ENCODE measurements around the gene IVL.

The IVL gene

DNA sequence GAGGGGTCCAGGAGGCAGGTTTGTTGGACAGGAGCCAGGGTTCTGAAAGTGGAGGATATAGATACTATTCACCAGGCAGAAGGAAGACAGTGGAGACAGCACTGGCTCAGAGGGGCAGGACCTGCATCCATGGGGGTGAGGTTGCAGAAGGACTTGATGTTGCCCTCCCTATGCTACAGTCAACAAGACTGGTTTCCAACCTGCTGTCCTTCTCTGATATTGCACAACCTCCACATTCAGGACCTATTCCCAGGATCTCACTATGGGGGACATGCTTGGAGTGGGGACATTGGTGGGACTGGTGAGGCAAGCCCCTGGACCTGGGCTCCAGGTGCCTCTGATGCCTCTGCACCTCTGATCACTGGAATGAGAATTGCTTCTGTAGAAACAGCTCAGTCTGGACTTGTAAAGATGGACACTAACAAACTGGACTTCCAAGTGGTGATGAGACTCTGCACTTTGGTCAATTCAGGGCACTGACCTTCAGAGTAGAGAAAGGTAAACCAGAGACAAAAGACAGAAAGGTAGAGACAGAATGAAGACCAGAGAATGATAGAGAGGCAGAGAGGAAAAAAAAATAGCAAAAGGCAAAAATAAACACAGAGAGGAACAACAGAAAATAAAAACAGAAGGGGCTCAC is 28.7 kb upstream of the IVL start:
- TF ChIP-seq, protein P1, sequence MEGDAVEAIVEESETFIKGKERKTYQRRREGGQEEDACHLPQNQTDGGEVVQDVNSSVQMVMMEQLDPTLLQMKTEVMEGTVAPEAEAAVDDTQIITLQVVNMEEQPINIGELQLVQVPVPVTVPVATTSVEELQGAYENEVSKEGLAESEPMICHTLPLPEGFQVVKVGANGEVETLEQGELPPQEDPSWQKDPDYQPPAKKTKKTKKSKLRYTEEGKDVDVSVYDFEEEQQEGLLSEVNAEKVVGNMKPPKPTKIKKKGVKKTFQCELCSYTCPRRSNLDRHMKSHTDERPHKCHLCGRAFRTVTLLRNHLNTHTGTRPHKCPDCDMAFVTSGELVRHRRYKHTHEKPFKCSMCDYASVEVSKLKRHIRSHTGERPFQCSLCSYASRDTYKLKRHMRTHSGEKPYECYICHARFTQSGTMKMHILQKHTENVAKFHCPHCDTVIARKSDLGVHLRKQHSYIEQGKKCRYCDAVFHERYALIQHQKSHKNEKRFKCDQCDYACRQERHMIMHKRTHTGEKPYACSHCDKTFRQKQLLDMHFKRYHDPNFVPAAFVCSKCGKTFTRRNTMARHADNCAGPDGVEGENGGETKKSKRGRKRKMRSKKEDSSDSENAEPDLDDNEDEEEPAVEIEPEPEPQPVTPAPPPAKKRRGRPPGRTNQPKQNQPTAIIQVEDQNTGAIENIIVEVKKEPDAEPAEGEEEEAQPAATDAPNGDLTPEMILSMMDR (IDR thresholded peaks at IDR 0.05; ENCODE audit: borderline replicate concordance, insufficient read depth, low read depth, low read length), result no peak

DNA sequence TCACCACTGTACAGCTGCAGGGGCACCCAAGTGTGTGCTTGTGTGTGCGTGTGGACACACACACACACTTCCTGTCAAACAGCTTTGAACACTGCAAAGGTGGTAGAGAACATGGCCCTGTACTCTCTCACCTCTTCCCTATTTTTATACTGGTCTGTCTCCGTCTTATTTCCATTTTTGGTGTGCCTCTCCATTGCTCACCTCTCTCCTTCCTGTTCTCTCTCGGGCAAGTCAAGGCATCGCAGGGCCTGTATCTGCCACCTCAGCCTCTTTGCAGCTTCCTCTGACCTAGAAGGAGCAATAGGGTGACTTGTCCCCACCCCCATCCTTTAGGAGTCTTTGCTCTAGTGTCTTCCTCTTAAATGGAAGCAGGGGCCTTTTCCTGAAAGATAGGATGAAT is 28.0 kb upstream of the IVL start:
- TF ChIP-seq, protein P1 (IDR thresholded peaks at IDR 0.05; ENCODE audit: borderline replicate concordance, insufficient read depth, low read depth, low read length), result no peak
- no peak overlapping the region for H3K4me3 ChIP-seq (ENCODE audit: low read depth, low read length)

More for the DNA sequence above, 28.7 kb upstream of the IVL start:
- no peak overlapping the region for H3K4me3 ChIP-seq (ENCODE audit: low read depth, low read length)

DNA sequence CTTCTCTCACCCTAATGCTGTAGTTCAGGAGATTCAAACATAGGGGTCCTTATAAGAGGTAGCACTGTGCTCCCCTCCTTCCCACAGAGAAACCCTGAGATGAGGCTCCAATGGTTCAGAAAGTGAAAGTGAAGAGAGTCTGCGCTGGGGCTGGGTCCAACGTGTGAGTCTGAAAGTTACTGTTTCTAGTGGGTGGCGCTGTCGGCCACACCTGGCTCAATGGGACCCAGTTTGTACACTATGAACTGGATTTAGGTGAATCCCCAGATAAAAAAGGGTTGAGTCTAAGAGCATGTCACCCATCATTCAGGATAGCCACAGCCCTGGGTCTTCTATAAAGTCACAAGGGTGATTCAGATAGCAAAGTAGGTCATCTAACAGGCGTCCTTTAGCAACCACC is 27.4 kb upstream of the IVL start:
- TF ChIP-seq, protein P1 (IDR thresholded peaks at IDR 0.05; ENCODE audit: borderline replicate concordance, insufficient read depth, low read depth, low read length), result peak; percentile 25; the same call in 1 of the 2 replicates
- H3K4me3 ChIP-seq (ENCODE audit: low read depth, low read length), result no peak overlapping the region

DNA sequence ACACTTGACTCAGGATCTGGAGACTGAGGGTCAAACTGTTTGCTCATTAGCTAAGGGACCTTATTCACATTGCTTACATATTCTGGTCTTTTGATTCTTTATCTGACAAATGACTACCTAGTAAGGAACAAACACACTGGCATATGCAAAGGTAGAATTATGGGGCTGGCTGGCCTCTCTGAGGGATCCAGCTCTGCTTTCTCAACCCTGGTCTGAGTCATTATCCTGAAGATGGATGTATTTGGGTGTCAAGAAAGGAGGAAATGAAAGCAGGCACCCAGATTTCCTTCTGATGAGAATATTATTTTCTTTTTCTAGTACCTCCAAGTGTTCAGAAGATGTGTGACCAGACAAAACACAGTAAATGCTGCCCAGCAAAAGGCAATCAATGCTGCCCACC is 24.3 kb upstream of the IVL start:
- no peak overlapping the region for H3K4me3 ChIP-seq (ENCODE audit: low read depth, low read length)
- TF ChIP-seq, protein P1 (IDR thresholded peaks at IDR 0.05; ENCODE audit: borderline replicate concordance, insufficient read depth, low read depth, low read length), result no peak

DNA sequence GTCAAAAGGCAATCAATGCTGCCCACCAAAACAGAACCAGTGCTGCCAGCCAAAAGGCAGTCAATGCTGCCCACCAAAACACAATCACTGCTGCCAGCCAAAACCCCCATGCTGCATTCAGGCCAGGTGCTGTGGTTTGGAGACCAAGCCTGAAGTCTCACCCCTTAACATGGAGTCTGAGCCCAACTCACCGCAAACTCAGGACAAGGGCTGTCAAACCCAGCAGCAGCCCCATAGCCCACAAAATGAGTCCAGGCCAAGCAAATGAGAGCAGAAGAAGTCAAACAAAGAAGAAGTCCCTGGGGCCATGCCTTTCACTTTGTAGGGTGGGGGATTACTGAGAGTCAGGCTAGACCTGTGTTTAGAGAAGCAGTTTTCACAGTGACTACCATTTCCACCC is 23.8 kb upstream of the IVL start:
- H3K4me3 ChIP-seq (ENCODE audit: low read depth, low read length), result no peak overlapping the region
- TF ChIP-seq, protein P1 (IDR thresholded peaks at IDR 0.05; ENCODE audit: borderline replicate concordance, insufficient read depth, low read depth, low read length), result no peak

DNA sequence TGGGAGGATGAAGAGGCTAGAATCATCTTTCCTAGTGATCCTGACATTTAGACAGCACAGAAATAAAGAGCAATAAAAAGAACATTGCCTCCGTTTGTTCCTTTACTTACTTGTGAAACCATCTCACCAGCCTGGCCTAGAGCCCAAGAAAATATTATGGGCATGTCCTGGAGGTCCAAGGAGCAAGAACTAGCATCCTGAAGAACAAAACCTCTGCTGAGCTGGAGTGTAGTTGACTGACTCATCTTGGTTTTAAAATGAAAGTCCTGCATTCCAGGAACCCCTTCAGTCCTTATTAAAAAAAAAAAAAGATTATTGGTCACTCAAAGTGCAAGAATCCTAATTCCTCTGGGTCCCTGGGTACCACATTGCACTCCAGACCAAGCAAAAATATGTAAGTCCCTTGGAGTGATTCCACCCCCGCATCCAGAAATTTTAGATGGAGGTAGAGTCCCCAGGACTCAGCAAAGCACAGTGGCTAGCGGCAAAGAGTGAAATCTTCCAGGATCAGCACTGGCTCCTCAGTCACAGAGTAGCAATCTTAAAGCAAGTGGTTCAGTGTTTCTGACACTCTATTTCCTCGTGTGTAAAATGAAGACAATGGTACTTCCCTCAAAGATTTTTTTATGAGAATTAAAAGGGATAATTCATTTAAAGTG is 23.3 kb upstream of the IVL start:
- TF ChIP-seq, protein P1 (IDR thresholded peaks at IDR 0.05; ENCODE audit: borderline replicate concordance, insufficient read depth, low read depth, low read length), result no peak
- no peak overlapping the region for H3K4me3 ChIP-seq (ENCODE audit: low read depth, low read length)

DNA sequence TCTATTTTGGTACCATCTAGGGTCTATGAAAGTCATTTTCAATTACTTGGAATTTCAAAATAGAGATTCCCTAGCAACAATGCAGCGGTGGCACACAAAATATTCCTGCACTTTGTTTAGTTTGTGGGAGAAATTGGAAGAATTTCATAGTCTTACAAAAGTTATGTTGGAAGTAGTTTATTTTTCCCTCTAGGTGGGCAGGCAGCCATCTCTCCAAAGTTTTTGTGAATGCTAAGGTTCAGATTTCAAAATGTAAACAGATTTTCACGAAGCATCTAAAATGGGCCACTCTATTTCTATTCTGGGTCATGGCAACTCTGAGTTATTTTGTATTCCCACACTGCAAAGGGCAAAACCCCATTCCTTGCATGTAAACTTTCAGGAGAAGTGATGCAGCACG is 22.3 kb upstream of the IVL start:
- TF ChIP-seq, protein P1 (IDR thresholded peaks at IDR 0.05; ENCODE audit: borderline replicate concordance, insufficient read depth, low read depth, low read length), result no peak
- no peak overlapping the region for H3K4me3 ChIP-seq (ENCODE audit: low read depth, low read length)

Measured in GM12875 (cell line).